Measurements from ENCODE around the gene LAMC2.

GRCh38 chr1:183165456-183165855 is 20.6 kb upstream of the LAMC2 start:
- TF ChIP-seq CTCF (IDR thresholded peaks at IDR 0.05) (no peak), POLR2A (IDR thresholded peaks at IDR 0.05) (no peak)

All from testis (tissue), 2 donors.